ENCODE results near the gene COX14.
A peak's percentile ranks its signal among the peaks of the same experiment; 100 is the strongest.
"Not testable (repeated sequence)": the region's sequence is repeated elsewhere in the genome, so short reads cannot be mapped to it uniquely, and the experiment has no call there.

The COX14 gene

GRCh38 chr12:50111693-50112455 is at the start of gene COX14:
Gene COX14 (plus strand): TSS chr12:50112236. CDS start chr12:50120044, 7,808 bp downstream.
- peak; percentile 98 for DNase-seq

DNA sequence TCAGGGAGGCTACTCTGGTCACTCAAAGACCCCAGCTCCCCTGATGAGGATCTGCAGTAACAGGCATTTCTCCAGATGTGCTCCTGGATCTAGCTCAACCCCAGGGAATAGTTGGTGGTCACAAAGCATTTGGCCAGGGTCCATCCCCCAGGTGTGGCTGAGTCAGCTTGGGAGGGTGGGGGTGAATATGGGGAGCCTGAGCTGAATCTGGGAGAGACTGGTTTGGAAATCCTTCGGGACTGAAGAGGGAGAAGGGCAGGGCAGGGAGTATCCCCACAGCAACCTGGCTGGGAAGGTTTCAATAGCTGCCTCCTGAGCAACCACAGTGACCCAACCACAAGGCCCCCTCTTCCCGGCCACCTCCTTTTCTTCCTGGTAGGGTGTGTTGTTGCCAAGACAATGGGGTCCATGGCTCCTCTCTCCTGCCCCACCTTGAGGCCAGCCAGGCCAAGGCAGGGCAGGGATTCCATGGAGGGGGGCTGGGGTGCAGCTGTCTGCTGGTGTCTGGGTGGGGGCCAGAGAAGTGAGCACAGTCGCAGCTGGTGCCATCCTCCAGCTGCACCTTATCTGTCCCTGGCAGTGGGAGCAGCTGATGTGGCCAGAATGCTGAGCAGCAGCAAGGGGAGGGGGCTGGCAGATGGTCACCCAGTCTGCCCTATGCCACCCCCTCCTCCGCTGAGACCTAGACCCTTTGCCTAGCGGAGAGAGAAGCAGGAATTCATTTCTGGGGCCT is 49.1 kb upstream of the COX14 start:
- no peak for DNase-seq

- DNase-seq: no peak
These were observed 46.2 kb upstream of the COX14 start for GRCh38 chr12:50065726-50066310.

DNA sequence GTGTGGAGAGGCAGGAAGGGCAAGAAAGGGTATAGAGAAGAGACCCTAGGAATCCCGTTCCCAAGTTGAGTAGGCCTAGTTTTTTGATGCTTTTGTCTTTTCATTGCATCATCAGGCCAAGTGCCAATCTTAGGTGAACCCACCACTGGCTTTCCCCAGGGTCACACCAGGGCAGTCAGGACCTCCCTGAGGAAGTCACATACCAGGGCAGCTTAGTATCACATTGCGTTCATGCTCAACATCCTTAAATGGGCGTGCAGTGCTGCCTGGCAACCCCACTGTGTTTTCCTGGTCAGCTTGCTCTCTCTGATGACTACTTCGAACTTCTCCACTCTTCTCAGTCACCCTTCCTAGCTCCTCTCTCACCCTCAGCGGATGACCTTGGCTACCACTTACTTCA is 45.6 kb upstream of the COX14 start:
- DNase-seq: no peak

DNA sequence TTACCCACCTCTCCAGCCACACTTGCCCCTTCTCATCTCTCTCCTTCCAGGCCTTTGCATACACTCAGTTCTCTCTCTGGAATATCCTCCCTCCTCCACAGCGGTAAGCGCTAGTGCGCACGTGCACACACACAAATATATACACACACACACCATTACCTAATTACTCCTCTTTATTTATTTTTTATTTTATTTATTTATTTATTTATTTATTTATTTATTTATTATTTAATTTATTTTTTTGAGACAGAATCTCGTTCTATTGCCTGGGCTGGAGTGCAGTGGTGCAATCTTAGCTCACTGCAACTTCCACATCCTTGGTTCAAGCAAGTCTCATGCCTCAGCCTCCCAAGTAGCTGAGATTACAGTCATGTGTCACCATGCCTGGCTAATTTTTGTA is 43.0 kb upstream of the COX14 start:
- no peak for DNase-seq

DNA sequence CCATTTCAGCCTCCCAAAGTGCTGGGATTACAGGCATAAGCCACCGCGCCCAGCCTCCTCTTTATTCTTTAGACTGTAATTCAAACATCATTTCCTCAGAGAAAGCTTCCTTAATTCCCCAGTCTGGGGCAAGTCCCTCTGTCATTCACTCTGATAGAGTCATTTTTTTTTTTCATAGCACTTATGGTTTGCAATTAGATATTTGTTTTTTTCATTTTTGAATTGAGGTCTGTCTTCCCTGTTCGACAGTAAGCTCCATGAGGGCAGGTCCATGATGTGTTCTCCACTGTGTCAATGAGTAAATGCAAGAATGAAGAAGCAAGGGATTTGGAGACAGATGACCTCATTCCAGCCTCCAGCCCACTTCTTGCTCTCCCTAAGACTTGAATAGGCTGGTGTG is 42.5 kb upstream of the COX14 start:
- no peak for DNase-seq

GRCh38 chr12:50070314-50071060 is 41.5 kb upstream of the COX14 start:
- DNase-seq: no peak

DNA sequence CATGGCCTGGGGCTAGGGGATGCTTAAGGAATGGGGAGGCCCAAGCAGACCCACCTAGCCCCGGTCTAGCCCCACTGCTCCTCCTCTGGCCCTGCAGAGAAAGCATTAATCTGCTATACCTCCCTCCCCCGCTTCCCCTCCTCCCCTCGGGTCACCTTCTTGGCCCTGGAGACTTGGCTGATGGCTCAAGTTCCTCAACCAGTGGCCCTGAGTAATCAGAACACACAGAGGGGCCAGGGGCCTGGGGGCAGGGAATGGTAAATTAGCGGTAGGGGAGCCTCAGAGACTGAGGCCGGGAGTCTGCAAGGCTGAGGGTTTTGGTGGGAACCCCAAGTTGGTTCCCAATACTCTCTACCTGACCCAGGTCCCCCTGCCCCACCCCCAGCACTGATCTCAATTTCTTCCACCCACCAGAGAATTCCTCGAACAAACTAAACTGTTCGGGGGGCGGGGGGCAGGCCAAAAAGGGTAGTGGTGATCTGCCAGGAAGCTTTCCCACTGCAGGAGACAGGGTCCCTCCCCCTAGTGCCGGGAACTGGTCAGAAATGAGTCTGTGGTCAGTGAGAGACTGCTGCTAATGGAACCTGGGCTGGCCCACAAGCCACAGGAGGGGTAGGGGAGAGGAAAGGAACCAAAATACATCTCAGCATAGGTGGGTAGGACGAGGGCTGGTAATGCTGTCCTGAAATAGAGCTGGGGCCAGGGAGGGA is 39.7 kb upstream of the COX14 start:
- DNase-seq: no peak

- no peak for DNase-seq
These were observed 38.8 kb upstream of the COX14 start for GRCh38 chr12:50073206-50073605.

DNA sequence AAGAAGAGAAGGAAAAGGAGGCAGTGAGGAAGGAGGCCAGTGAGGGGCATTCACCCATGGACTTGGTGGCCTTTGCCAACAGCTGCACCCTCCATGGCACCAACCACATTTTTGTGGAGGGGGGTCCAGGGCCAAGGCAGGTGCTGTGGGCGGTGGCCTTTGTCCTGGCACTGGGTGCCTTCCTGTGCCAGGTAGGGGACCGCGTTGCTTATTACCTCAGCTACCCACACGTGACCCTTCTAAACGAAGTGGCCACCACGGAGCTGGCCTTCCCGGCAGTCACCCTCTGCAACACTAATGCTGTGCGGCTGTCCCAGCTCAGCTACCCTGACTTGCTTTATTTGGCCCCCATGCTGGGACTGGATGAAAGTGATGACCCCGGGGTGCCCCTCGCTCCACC is 38.3 kb upstream of the COX14 start:
- DNase-seq: no peak

DNA sequence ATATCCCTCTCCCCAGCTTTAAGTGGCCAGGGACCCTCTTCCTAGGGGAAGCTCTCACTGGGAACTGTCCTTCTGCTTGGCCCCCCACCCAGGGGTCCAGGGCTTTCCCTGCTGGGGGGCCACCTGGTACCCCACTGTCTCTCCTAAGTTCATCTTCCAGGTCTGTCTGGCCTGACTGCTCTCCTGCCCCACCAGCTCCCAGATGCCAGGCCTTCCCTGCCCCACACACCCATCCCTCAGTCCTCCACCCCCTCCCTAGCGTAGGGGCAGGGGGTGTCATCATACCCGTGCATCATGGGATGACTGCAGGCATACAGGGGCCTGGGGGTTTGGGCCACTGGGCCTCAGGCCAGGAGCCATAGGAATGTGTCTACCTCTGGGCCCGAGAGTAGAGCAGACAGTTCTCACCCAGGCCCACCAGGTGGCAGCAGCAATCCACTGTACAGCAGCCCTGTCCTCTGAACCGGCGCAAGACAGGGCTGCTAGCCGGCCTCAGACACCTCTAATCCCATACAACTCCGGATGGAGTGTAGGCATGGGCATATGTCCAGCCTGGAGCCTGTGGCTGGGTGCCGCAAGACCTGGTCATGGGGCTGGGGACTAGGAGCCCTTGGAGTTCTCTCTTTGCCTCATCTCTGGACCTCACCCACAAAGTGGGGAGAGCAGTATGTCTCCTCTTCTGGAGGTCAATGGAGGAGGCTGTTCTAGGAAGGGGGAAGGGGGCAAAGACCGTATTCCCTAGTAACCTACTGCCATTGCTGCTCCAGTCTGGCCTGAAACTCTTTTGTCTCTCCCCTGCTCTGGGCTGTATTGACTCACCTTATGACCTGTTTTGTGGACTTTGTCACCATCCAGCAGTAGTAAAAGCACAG is 36.9 kb upstream of the COX14 start:
- no peak for DNase-seq

DNA sequence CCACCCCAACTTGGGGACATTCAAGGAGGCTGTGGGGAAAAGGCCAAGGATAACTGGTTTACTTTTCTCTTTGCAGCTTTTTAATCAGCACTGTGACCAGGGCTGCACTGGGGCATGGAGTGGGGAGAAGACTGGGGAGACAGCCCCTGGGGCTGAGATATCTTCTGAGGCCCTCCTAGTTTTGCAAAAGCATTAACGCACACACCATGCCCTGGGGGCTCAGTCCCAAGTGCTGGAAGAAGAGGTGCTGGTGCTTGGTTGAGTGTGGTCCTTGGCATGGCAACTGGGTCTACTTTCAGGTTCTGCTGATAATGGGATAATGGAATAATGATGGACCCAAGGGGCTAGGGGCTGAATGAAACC is 36.2 kb upstream of the COX14 start:
- DNase-seq: no peak

DNA sequence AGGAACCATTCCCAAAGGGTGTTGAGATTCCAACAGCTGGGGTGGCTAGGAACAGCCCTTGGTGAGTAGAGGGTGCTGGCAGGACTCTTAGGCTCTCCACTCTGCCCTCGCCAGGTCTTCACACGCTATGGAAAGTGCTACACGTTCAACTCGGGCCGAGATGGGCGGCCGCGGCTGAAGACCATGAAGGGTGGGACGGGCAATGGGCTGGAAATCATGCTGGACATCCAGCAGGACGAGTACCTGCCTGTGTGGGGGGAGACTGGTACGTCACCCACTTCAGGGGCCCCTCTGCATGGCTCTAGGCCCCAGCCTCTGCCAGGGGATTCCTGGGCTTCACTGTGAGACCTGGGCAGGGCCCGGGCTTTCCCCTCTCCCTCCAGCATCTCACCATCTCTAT is 34.9 kb upstream of the COX14 start:
- DNase-seq: no peak

DNA sequence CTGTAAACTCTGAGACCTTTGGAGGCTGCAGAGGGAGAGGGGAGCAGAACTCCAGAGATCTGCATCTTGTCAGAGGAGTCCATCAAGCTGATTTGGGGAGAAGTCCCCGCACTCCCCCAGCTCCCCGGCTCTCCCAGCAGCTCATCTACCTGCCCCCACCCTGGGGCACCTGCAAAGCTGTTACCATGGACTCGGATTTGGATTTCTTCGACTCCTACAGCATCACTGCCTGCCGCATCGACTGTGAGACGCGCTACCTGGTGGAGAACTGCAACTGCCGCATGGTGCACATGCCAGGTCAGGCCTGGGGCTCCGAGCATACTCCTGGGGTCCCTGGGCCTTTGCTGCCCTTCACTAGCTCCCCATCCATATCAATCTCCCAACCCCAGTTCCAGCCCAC is 33.8 kb upstream of the COX14 start:
- no peak for DNase-seq

DNA sequence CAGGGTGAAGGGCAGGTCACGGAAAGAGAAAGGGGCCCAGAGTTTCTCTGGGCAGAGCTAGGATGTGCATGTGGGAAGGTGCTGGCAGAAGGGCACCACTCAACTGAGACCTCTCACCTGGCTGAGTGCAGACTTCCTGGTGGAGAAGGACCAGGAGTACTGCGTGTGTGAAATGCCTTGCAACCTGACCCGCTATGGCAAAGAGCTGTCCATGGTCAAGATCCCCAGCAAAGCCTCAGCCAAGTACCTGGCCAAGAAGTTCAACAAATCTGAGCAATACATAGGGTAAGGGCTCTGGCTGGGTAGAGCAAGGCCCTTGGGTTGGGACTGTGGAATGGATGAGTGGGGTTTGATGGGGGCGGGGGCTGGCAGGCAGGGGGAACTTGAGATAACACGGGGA is 32.3 kb upstream of the COX14 start:
- no peak for DNase-seq

GRCh38 chr12:50081096-50081808 is 30.8 kb upstream of the COX14 start:
- no peak for DNase-seq

DNA sequence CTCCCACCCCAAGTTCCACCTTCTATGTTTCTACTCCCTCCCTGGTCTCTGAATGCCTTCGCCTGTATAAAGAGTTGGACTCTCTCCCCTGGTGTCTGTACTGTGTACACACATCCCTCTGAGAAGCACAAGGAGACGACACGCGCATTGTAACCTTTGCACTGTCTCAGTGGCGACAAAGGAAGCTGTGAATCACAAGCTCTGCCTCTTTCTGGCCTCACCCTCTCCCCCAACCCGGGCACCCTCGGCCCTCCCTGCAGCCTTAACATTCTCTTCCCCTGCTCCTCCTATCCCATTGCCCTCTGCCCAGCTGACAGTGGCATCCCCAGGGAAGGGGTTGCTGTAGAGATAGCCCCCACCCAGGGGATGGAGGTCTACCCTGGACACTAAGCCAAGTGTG is 29.4 kb upstream of the COX14 start:
- DNase-seq: no peak

- DNase-seq: no peak
These were observed 28.7 kb upstream of the COX14 start for GRCh38 chr12:50083301-50083700.

GRCh38 chr12:50084409-50084774 is 27.6 kb upstream of the COX14 start:
- DNase-seq: not testable (repeated sequence)

GRCh38 chr12:50084775-50085614 is 27.0 kb upstream of the COX14 start, which contains the start of gene SMARCD1:
Gene SMARCD1 (plus strand): TSS chr12:50085342. CDS start chr12:50085370, 28 bp downstream.
- DNase-seq: peak; percentile 77

All from DMS 273 treated with DMSO at 0.1 percent for 48 hours (cell line).